RWPE2 (cell line): ENCODE measurements around the gene NEURL3.

ENCODE experiments used
- ATAC-seq: fragments of 200-7000 bp; cut with Tn5 transposase; 3 replicates; pipeline ENCODE4 v1.9.1; 2021; ENCODE audit warnings: low read depth
- DNase-seq: peaks from one replicate; pipeline ENCODE4 v3.0.0-alpha.2; 2020; ENCODE audit warnings: low spot score
- H3K27ac ChIP-seq: fragments of 450-650 bp; 2 replicates; pipeline ENCODE4 v1.5.1; 2017; ENCODE audit warnings: mild to moderate bottlenecking; ENCODE audit not compliant: poor library complexity, severe bottlenecking
- H3K27me3 ChIP-seq: fragments of 250-450 bp; sonication (Bioruptor Pico); 2 replicates; pipeline ENCODE4 v1.5.1; 2021; ENCODE audit warnings: mild to moderate bottlenecking, moderate library complexity; ENCODE audit not compliant: insufficient read depth, poor library complexity, severe bottlenecking
- H3K36me3 ChIP-seq: fragments of 250-450 bp; sonication (Bioruptor Pico); 2 replicates; pipeline ENCODE4 v1.5.1; 2020; ENCODE audit warnings: low read depth, mild to moderate bottlenecking, moderate library complexity
- H3K4me1 ChIP-seq: fragments of 250-450 bp; sonication (Bioruptor Pico); 2 replicates; pipeline ENCODE4 v1.5.1; 2021; ENCODE audit warnings: mild to moderate bottlenecking, moderate library complexity; ENCODE audit not compliant: insufficient read depth, poor library complexity, severe bottlenecking
- H3K4me3 ChIP-seq: fragments of 250-450 bp; sonication (Bioruptor Pico); 2 replicates; pipeline ENCODE4 v1.5.1; 2021; ENCODE audit warnings: mild to moderate bottlenecking, moderate library complexity; ENCODE audit not compliant: severe bottlenecking
- H3K9me3 ChIP-seq: fragments of 250-450 bp; sonication (Bioruptor Pico); 2 replicates; pipeline ENCODE4 v1.5.1; 2021; ENCODE audit warnings: mild to moderate bottlenecking, moderate library complexity; ENCODE audit not compliant: severe bottlenecking
- CTCF ChIP-seq: fragments of 450-650 bp; IDR thresholded peaks from one replicate; pipeline ENCODE4 v1.5.1; 2017; ENCODE audit warnings: mild to moderate bottlenecking, moderate library complexity; ENCODE audit not compliant: poor library complexity, severe bottlenecking

The NEURL3 gene

GRCh38 chr2:96494188-96494587, 11.0 kb downstream of the NEURL3 start:
- Histone ChIP-seq H3K36me3 (no peaks in the 10 kb centered on the region), H3K27ac (no peak overlapping the region), H3K4me1 (no peaks in the 10 kb centered on the region), H3K9me3 (no peaks in the 10 kb centered on the region), H3K4me3 (no peak overlapping the region), H3K27me3 (no peaks in the 10 kb centered on the region)
- DNase-seq (no peak), ATAC-seq (no peak)
- TF ChIP-seq CTCF = no peak

- no peak for TF ChIP-seq CTCF
- no peaks in the 10 kb centered on the region for H3K9me3 ChIP-seq
- DNase-seq (no peak), ATAC-seq (peak; percentile 100)
- no peak overlapping the region for H3K27ac ChIP-seq
- no peaks in the 10 kb centered on the region for H3K36me3 ChIP-seq
- H3K4me3 ChIP-seq = no peak overlapping the region
- H3K27me3 ChIP-seq = no peaks in the 10 kb centered on the region
- H3K4me1 ChIP-seq = no peaks in the 10 kb centered on the region
Observed at GRCh38 chr2:96493072-96493471, 12.1 kb downstream of the NEURL3 start.

GRCh38 chr2:96491860-96492497, 13.2 kb downstream of the NEURL3 start:
- TF ChIP-seq CTCF = no peak
- no peak for DNase-seq
- Histone ChIP-seq H3K9me3 (no peaks in the 10 kb centered on the region), H3K27ac (no peak overlapping the region), H3K4me1 (no peaks in the 10 kb centered on the region), H3K36me3 (no peaks in the 10 kb centered on the region), H3K27me3 (no peaks in the 10 kb centered on the region), H3K4me3 (no peak overlapping the region)
- no peak for ATAC-seq

- no peaks in the 10 kb centered on the region for H3K27me3 ChIP-seq
- H3K27ac ChIP-seq = no peak overlapping the region
- no peak for TF ChIP-seq CTCF
- H3K36me3 ChIP-seq = no peaks in the 10 kb centered on the region
- no peak overlapping the region for H3K4me3 ChIP-seq
- DNase-seq (no peak), ATAC-seq (no peak)
- no peaks in the 10 kb centered on the region for H3K9me3 ChIP-seq
- H3K4me1 ChIP-seq = peaks cover 7% of the 10 kb centered on the region
Observed at GRCh38 chr2:96489663-96490062, 15.5 kb downstream of the NEURL3 start.

- no peaks in the 10 kb centered on the region for H3K36me3 ChIP-seq
- H3K4me1 ChIP-seq = peaks cover 7% of the 10 kb centered on the region
- no peak for ATAC-seq
- no peak for DNase-seq
- H3K9me3 ChIP-seq = no peaks in the 10 kb centered on the region
- no peaks in the 10 kb centered on the region for H3K27me3 ChIP-seq
- no peak for TF ChIP-seq CTCF
- H3K4me3 ChIP-seq = no peak overlapping the region
- no peak overlapping the region for H3K27ac ChIP-seq
Observed at GRCh38 chr2:96489261-96489660, 15.9 kb downstream of the NEURL3 start.
